Ureter (tissue), 1 donor: ENCODE measurements around the gene CDK16. TPM values are rescaled to one million over a fixed set of nuclear protein-coding genes. Genes with fewer than 3 reads are reported as not detected.

ENCODE experiments used
- DNase-seq: peaks from one replicate; pipeline ENCODE4 v3.0.0-alpha.2; 2020; ENCODE audit warnings: low spot score
- total RNA-seq: library from RNA; stranded (reverse); gene quantifications from one replicate; pipeline ENCODE4 v1.2.4, GENCODE V29; 2023
- donor health status: DM: yes; HTN: yes; CAD: no.

Gene CDK16
- total RNA-seq = 85.4 TPM

GRCh38 chrX:47218280-47218919 is at the start of gene CDK16:
Gene CDK16, plus strand, starts transcription at chrX:47218681. Its CDS starts 4,877 bp downstream, at chrX:47223558.
- peak; percentile 80 for DNase-seq

DNA sequence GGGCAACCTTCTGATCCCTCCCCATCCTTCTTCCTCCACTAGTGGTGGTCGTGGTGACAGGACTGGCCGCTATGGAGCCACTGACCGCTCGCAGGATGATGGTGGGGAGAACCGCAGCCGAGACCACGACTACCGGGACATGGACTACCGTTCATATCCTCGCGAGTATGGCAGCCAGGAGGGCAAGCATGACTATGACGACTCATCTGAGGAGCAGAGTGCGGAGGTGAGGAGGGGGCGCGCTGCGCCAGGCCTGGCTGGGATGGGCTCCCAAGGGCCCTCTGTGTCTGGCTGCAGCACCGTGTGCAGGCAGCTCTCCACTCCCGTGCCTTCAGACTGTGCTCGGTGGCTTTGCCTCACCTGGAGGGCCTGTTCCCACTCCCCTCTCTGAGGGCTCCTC is 49.2 kb upstream of the CDK16 start:
- DNase-seq = no peak

- no peak for DNase-seq
Measured at GRCh38 chrX:47169726-47170515, 48.6 kb upstream of the CDK16 start.

GRCh38 chrX:47170861-47171692 is 47.4 kb upstream of the CDK16 start:
- DNase-seq = no peak

DNA sequence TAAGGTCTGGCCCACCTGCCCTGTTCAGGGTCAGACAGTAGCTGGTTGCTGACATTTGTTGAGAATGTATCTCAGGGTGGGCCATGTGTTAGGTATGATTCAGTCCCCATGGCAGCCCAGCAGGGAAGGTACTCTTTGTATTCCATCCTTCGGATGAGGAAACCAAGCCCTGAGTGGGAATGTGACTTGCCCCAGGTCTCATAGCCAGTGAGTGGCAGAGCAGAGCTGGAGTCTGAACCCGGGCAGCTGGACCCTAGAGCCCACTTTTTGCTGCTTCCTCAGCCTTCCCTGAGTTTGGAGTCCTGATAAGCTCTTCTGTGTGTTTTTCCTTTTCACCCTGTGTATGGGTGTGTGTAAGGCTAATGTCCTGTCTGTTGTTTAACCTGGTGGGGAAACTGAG is 46.5 kb upstream of the CDK16 start:
- DNase-seq = no peak

DNA sequence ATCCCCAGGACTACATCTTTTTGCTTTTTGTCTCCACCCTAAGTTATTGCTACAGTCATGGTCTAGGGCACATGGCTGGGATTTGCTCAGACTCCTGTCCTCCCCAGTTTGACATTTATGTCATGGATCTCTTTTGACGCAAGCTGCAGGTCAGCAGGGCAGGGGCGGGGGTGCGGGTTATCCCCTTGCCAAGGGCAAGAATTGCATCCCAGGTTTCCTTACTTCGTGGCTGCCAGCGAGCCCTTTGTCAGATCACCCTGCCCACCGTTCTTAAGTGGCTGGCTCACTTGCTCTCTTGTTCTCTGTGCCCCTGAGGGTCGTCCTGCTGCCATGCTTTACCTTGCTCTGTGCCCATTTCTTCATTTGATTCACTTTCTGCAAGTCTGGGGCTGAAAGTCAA is 45.9 kb upstream of the CDK16 start:
- DNase-seq = peak; percentile 33

- peak; percentile 29 for DNase-seq
Measured at GRCh38 chrX:47172971-47173792, 45.3 kb upstream of the CDK16 start.

- no peak for DNase-seq
Measured at GRCh38 chrX:47174376-47174775, 44.1 kb upstream of the CDK16 start.

DNA sequence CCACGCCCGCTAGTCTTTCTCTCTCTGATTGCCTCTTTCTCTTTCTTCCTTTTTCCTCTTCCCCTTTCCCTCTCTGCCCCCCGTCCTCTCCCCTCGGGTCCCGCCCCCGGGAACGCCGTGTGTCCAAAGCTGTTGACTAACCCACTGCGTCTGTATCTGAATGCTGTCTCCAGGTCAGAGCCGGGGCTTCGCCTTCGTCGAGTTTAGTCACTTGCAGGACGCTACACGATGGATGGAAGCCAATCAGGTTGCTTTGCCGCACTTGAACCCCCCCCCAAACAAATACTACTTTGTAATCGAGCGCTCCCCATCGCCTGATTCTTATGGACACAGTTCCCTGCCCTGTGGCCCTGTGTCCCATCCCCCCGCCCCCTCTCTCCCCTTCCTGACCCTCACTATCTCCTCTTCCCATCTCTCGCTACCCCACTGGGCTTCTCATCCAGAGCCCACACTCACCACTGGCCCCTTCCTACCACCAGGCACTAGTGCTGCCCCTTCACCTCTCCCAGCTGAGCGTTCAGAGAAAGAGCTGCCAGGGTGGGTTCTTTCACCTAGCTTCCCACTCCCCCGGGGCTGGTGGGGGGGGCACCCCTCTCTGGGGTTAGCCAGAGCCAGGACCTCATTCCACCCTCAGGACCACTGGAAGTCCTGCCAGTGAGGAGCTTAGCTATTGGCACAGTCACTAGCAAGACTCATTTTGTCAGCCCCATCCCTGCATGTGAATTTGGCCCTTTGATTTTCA is 43.5 kb upstream of the CDK16 start:
- DNase-seq = peak; percentile 40

- DNase-seq = no peak
Measured at GRCh38 chrX:47175588-47175980, 42.9 kb upstream of the CDK16 start.

DNA sequence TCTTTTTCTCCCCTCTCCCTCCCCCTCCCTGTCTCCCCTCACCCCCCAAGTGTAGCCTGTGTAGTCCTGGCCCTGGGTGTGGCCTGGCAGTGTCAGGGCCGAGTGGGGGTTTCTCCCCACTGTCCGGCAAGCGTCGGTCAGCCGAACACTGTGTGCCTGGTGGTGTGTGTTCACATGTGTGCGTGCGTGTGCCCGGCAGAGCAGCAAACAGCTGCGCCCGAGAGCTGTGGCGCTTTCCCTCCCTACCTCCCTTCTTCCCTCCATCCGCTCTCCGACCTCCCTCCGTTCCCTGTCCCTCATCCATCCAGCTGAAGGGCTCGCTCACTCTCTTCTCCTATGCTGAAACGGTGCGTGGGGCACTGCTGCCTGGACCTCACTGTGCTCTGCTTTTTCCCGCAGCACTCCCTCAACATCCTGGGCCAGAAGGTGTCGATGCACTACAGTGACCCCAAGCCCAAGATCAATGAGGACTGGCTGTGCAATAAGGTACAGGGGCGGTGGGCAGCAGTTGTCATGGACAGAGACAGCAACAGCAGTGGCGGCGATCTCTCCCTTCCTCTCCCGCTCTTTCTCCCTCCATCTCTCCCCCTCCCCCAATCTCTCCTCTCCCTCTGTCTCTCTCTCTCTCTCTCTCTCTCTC is 42.3 kb upstream of the CDK16 start:
- DNase-seq = no peak

DNA sequence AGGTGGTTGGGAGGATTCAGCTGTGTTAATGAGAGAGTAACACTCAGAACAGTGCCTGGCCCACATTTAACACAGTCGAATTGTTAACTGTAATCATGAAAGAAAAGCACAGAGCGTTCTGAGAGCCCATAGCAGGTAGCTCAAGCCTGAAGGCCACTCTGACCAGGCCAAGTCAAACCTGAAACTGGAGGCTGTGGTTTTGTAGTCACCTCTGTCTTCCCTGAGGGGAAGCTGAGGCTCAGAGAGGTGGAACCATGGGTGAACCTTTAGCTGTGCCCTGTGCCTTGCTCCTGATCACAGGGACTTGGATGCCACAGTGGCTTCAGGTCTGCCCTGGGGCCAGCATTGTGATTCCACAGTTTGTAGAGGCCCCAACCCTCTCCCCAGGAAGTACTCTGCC is 41.4 kb upstream of the CDK16 start:
- no peak for DNase-seq

DNA sequence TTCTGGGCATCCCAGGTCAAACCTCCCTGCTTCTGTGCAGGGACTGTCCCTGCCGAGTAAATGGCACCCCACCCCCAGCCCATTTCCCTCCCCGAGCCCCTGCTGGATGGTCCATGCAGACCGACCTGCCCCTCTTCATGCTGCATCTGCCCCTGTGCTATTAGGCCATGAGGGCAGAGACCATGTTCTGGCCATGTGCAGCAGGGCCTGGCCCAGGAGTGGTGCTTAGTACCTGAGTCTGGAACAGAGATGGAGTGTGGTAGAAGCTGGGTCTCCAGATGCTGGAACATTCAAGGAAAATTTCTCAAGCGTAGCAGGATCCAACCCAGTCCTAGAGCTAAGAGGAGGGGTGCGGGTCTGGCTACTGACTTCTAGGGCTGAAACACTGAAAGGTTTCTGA is 40.1 kb upstream of the CDK16 start:
- no peak for DNase-seq

DNA sequence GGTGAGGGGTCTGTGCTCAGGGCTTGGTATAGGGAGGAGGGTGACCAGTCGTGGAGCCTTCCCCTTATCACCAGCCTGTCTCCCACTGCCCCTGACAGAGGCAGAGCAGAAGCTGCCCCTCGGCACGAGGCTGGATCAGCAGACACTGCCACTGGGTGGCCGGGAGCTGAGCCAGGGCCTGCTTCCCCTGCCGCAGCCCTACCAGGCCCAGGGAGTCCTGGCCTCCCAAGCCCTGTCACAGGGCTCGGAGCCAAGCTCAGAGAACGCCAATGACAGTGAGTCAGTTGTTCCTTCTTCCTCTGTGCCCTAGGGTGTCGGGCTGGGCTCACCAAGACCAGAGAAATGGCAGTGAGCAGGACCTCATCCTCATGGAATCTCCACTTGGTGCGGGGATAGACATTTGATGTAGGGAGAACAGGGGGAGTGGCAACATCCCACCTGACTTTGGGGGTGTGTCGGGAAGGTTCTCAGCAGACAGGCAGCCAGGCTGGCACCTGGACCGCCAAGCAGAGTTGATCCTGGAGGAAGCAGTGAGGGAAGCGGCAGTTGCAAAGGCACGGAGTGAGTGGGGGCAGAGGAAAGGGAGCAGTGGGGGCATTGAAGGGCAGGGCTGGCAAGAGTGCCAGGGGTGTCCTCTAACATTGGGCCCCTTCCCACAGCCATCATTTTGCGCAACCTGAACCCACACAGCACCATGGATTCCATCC is 39.1 kb upstream of the CDK16 start:
- no peak for DNase-seq

- no peak for DNase-seq
Measured at GRCh38 chrX:47179928-47180255, 38.6 kb upstream of the CDK16 start.

- no peak for DNase-seq
Measured at GRCh38 chrX:47180346-47180745, 38.1 kb upstream of the CDK16 start.

DNA sequence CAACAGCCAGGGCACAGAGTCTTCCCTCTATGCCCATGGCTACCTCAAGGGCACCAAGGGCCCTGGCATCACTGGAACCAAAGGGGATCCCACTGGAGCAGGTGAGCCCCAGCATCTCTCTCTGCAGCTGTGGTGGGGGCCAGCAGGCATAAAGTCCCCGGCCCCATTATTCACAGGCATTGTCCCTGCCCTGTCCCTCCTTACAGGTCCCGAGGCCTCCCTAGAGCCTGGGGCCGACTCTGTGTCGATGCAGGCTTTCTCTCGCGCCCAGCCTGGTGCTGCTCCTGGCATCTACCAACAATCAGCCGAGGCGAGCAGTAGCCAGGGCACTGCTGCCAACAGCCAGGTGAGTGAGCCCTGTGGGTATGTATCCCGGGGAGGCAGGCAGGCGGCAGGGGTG is 37.2 kb upstream of the CDK16 start:
- no peak for DNase-seq

- no peak for DNase-seq
Measured at GRCh38 chrX:47182106-47182700, 36.3 kb upstream of the CDK16 start.

DNA sequence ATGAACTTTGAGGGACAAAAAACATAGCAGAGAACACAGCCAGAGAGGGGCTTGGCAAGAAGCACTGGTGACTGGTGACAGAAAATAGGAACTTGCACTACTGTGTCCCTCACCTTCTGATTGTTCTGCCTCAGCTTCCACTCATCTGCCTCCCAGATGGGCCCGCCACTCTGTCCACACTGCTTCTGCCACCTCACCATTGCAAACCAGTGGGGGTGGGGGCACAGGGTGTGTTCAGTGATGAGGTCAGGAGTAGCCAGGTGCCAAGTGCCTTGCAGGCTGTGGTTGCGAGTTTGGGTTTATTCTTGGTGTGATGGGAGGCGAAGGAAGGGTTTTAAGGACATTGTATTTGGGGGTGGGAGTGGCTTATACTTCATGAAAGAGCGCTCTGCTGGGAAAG is 34.0 kb upstream of the CDK16 start:
- no peak for DNase-seq

GRCh38 chrX:47185241-47185640 is 33.2 kb upstream of the CDK16 start:
- DNase-seq = no peak
